H1 (cell line): ENCODE measurements around the gene GLIPR2. TPM values are rescaled to one million over a fixed set of nuclear protein-coding genes. Genes with fewer than 3 reads are reported as not detected.

Source experiments
- CTCF ChIA-PET: fragments of 300-600 bp; sonication (Branson Sonifier 250); formaldehyde crosslinking; loops from one replicate; lab custom pipeline; 2021; ENCODE audit not compliant: partially characterized antibody; lab: Charles Lee
- POLR2A ChIA-PET: fragments of 300-600 bp; sonication (Branson Sonifier 250); formaldehyde crosslinking; loops from one replicate; lab custom pipeline; 2021; ENCODE audit warnings: inconsistent platforms; ENCODE audit not compliant: partially characterized antibody; lab: Charles Lee
- DNase-seq, 2 experiments: peaks; one replicate each; pipeline versions ENCODE4 v3.0.0 to v3.0.0-alpha.2; 2010 to 2022; ENCODE audit warnings: low spot score in 2 of 2, low read depth in 1 of 2, mixed read lengths in 1 of 2
- FAIRE-seq: peaks from 2 replicates; lab custom pipeline; 2011; peaks lifted over from hg19 to GRCh38; lab: Jason Lieb, UNC
- H2AFZ ChIP-seq: 2 replicates; pipeline ENCODE4 v1.8.1; 2012; ENCODE audit warnings: low read length, inconsistent platforms
- H2AK5ac ChIP-seq: 2 replicates; pipeline ENCODE4 v1.6.1; 2013; ENCODE audit warnings: low read depth, low read length
- H2BK120ac ChIP-seq: replicated peaks from 2 replicates; pipeline ENCODE3; 2013; ENCODE audit warnings: low read depth, low read length, inconsistent platforms
- H2BK12ac ChIP-seq: 2 replicates; pipeline ENCODE4 v1.6.1; 2013; ENCODE audit warnings: low read depth, low read length
- H2BK15ac ChIP-seq: 2 replicates; pipeline ENCODE4 v1.6.1; 2013; ENCODE audit warnings: low read length
- H2BK20ac ChIP-seq: 2 replicates; pipeline ENCODE4 v1.6.1; 2013; ENCODE audit warnings: low read length
- H2BK5ac ChIP-seq: 2 replicates; pipeline ENCODE4 v1.6.1; 2013; ENCODE audit warnings: low read depth, low read length
- H3K14ac ChIP-seq: 2 replicates; pipeline ENCODE4 v1.6.1; 2013; ENCODE audit warnings: inconsistent platforms; ENCODE audit not compliant: insufficient read length
- H3K18ac ChIP-seq: 2 replicates; pipeline ENCODE4 v1.6.1; 2013; ENCODE audit warnings: low read length; ENCODE audit errors: extremely low read depth
- H3K23ac ChIP-seq: 2 replicates; pipeline ENCODE4 v1.6.1; 2013; ENCODE audit warnings: inconsistent platforms; ENCODE audit not compliant: insufficient read length
- H3K23me2 ChIP-seq: 2 replicates; pipeline ENCODE4 v1.6.1; 2013; ENCODE audit warnings: low read depth, low read length
- H3K27ac ChIP-seq: 2 replicates; pipeline ENCODE4 v1.6.1; 2011; ENCODE audit warnings: low read depth, low read length, inconsistent platforms
- H3K27me3 ChIP-seq, 4 experiments: replicated peaks in 1 of 4; 1 replicate in 1 of 4; 2 replicates in 3 of 4; pipeline versions ENCODE4 v1.6.1 to v1.8.1; 2011 to 2013; ENCODE audit warnings: low read length in 3 of 4, mild to moderate bottlenecking in 3 of 4, inconsistent platforms in 2 of 4, mixed read lengths in 2 of 4, moderate library complexity in 1 of 4; ENCODE audit not compliant: control insufficient read depth in 3 of 4, insufficient read depth in 3 of 4; ENCODE audit errors: extremely low read depth in 1 of 4
- H3K36me3 ChIP-seq, 4 experiments: 2 replicates each; pipeline versions ENCODE4 v1.6.1 to v1.8.1; 2011 to 2013; ENCODE audit warnings: mild to moderate bottlenecking in 4 of 4, low read length in 3 of 4, moderate library complexity in 2 of 4, control low read depth in 1 of 4, inconsistent platforms in 1 of 4; ENCODE audit not compliant: insufficient read depth in 4 of 4, control insufficient read depth in 2 of 4
- H3K4ac ChIP-seq: replicated peaks from 2 replicates; pipeline ENCODE3; 2013; ENCODE audit warnings: low read length, low read depth, mixed read lengths, inconsistent platforms; ENCODE audit not compliant: insufficient read length
- H3K4me1 ChIP-seq, 4 experiments: replicated peaks in 1 of 4; 1 replicate in 1 of 4; 2 replicates in 3 of 4; pipeline versions ENCODE4 v1.6.1 to v1.8.1; 2011 to 2013; ENCODE audit warnings: low read length in 3 of 4, inconsistent platforms in 2 of 4, mixed read lengths in 1 of 4; ENCODE audit not compliant: insufficient read depth in 4 of 4, control insufficient read depth in 3 of 4
- H3K4me2 ChIP-seq, 2 experiments: 2 replicates each; pipeline versions ENCODE4 v1.6.1 to v1.8.1; 2011 to 2013; ENCODE audit warnings: low read depth in 2 of 2, low read length in 2 of 2, control low read depth in 1 of 2, inconsistent platforms in 1 of 2, mild to moderate bottlenecking in 1 of 2; ENCODE audit not compliant: insufficient read depth in 1 of 2
- H3K4me3 ChIP-seq, 4 experiments: fragments of 200-600, 300-600 bp in 1 of 4; sonication (generic), shearing (Covaris generic), sonication (Bioruptor Twin) in 1 of 4; 2 replicates each; pipeline versions ENCODE4 v1.5.1 to v1.8.1; 2011 to 2016; ENCODE audit warnings: low read length in 4 of 4, low read depth in 3 of 4, control low read depth in 2 of 4, inconsistent platforms in 2 of 4, mild to moderate bottlenecking in 2 of 4, mixed read lengths in 1 of 4, moderate library complexity in 1 of 4; ENCODE audit not compliant: insufficient read depth in 2 of 4; ENCODE audit errors: extremely low read depth in 1 of 4
- H3K56ac ChIP-seq: replicated peaks from 2 replicates; pipeline ENCODE3; 2013; ENCODE audit warnings: low read depth, mild to moderate bottlenecking, mixed read lengths, low read length, inconsistent platforms; ENCODE audit not compliant: insufficient read length
- H3K79me1 ChIP-seq: 2 replicates; pipeline ENCODE4 v1.6.1; 2013; ENCODE audit warnings: low read depth, low read length, control low read depth
- H3K79me2 ChIP-seq, 2 experiments: 2 replicates each; pipeline versions ENCODE4 v1.6.1 to v1.8.1; 2012 to 2013; ENCODE audit warnings: low read length in 2 of 2, mild to moderate bottlenecking in 2 of 2, inconsistent platforms in 1 of 2; ENCODE audit not compliant: insufficient read depth in 2 of 2, control insufficient read depth in 1 of 2
- H3K9ac ChIP-seq, 4 experiments: replicated peaks in 1 of 4; 1 replicate in 1 of 4; 2 replicates in 3 of 4; pipeline versions ENCODE4 v1.6.1 to v1.8.1; 2011 to 2013; ENCODE audit warnings: low read depth in 3 of 4, low read length in 3 of 4, control low read depth in 2 of 4, mild to moderate bottlenecking in 2 of 4, moderate library complexity in 2 of 4, inconsistent platforms in 1 of 4; ENCODE audit errors: extremely low read depth in 1 of 4
- H3K9me3 ChIP-seq, 2 experiments: 2 replicates each; pipeline versions ENCODE4 v1.6.1 to v1.8.1; 2012 to 2013; ENCODE audit warnings: mild to moderate bottlenecking in 2 of 2, moderate library complexity in 2 of 2, control low read depth in 1 of 2, inconsistent platforms in 1 of 2, low read depth in 1 of 2, low read length in 1 of 2, mixed read lengths in 1 of 2; ENCODE audit not compliant: insufficient read depth in 2 of 2
- H4K20me1 ChIP-seq, 2 experiments: replicated peaks in 1 of 2; 2 replicates each; pipeline versions ENCODE3 to v1.8.1; 2011 to 2013; ENCODE audit warnings: inconsistent platforms in 2 of 2, low read length in 2 of 2, mild to moderate bottlenecking in 1 of 2; ENCODE audit not compliant: insufficient read depth in 2 of 2, control insufficient read depth in 1 of 2
- H4K5ac ChIP-seq: 2 replicates; pipeline ENCODE4 v1.6.1; 2013; ENCODE audit warnings: low read length, low read depth, mixed read lengths, inconsistent platforms; ENCODE audit not compliant: insufficient read length
- H4K8ac ChIP-seq: 2 replicates; pipeline ENCODE4 v1.8.0; 2013; ENCODE audit warnings: mild to moderate bottlenecking, moderate library complexity, low read length, inconsistent platforms; ENCODE audit not compliant: insufficient read depth; ENCODE audit errors: extremely low read depth
- H4K91ac ChIP-seq: replicated peaks from 2 replicates; pipeline ENCODE3; 2013; ENCODE audit warnings: low read length, mixed read lengths, inconsistent platforms; ENCODE audit not compliant: insufficient read length
- EP300 ChIP-seq, 2 experiments: IDR thresholded peaks; 1 replicate in 1 of 2; 2 replicates in 1 of 2; pipeline ENCODE4 v1.6.1; 2011 to 2012; ENCODE audit warnings: low read depth in 2 of 2, low read length in 2 of 2, mild to moderate bottlenecking in 2 of 2, borderline replicate concordance in 1 of 2, inconsistent platforms in 1 of 2, moderate library complexity in 1 of 2
- POLR2AphosphoS5 ChIP-seq: IDR thresholded peaks from 2 replicates; pipeline ENCODE4 v1.6.1; 2011; ENCODE audit warnings: low read depth, low read length
- TEAD4 ChIP-seq: IDR thresholded peaks from 2 replicates; pipeline ENCODE4 v1.6.1; 2012; ENCODE audit warnings: low read depth, low read length, inconsistent platforms, mixed read lengths
- WGBS, 2 experiments: shearing (Covaris generic) in 1 of 2; methylation state at CpG; one replicate each; pipeline versions ENCODE4 v1.1.6 to v1.1.7; 2013 to 2015; ENCODE audit warnings: low lambda C conversion rate in 2 of 2, mixed read lengths in 2 of 2, inconsistent platforms in 1 of 2, low coverage in 1 of 2, missing lambda C conversion rate in 1 of 2; ENCODE audit not compliant: insufficient replicate concordance in 2 of 2, insufficient coverage in 1 of 2, insufficient read length in 1 of 2; ENCODE audit errors: extremely low coverage in 1 of 2, missing lambda C conversion rate in 1 of 2; 5-methylcytosine and 5-hydroxymethylcytosine counted together
- polyA plus RNA-seq, 7 experiments: library from polyadenylated mRNA; depleted of rRNA in 3 of 7; stranded (reverse) in 5 of 7; unstranded in 2 of 7; fragments of >200 nt in 5 of 7; fragments of 200-250 nt in 2 of 7; gene quantifications; 1 replicate in 5 of 7; 2 replicates in 1 of 7; 4 replicates in 1 of 7; pipeline versions ENCODE4 v1.2.1 to v1.2.3, GENCODE V29; 2011 to 2013; ENCODE audit warnings: missing spikeins in 2 of 7, mixed read lengths in 2 of 7
- total RNA-seq: library from RNA; stranded (reverse); fragmentation: NEBNext Ultra II Directional; extraction: Animal tissue kit (Norgen Biotek cat#: 25700); gene quantifications from 2 replicates; pipeline ENCODE4 v1.2.1, GENCODE V29; 2021
- TF ChIP-seq, protein P1 (sequence below): IDR thresholded peaks from 2 replicates; pipeline ENCODE4 v1.6.1; 2012; ENCODE audit warnings: low read length, inconsistent platforms

The GLIPR2 gene
- total and polyA plus RNA-seq, 2 of the 8 experiments (the other 6 are each of a cell fraction or from before 2014, with no cell fraction given): 7.9 to 12.0 TPM

DNA sequence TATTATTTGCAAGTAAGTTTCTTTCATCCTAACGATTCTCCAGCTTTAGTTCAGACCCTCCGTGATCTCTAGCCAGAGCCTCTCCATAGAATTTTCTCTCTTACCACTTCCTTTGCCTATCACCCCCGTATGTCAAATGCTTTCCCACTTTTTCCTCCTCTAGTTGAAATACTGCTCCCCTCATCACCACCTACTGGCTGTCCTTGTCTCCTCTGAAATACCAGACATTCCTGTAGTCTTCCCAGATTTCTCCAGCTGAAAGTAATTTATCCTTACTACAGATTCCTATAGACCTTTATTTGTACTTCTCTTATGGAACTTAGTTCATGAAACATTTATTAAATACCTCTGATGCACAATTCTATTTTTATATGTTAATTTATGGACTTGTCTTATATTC is 36.0 kb upstream of the GLIPR2 start:
- no peak overlapping the region for H2BK12ac ChIP-seq
- no peak overlapping the region for H2AFZ ChIP-seq
- no peak overlapping the region for H3K56ac ChIP-seq
- H4K5ac ChIP-seq: no peak overlapping the region
- H2BK5ac ChIP-seq: no peak overlapping the region
- no peak overlapping the region for H3K9ac ChIP-seq
- FAIRE-seq: peak; percentile 52
- no peak overlapping the region for H3K18ac ChIP-seq
- no peak overlapping the region for H2AK5ac ChIP-seq
- ChIA-PET POLR2A (interaction anchor here (0.8 to 2.4 kb wide), 6 partner anchors 9 to 74 kb away, joined by 3 to 9 read pairs (median 4); partner anchors contain the start of gene RECK), CTCF (interaction anchor here (0.8 to 7.6 kb wide), 18 partner anchors 8 to 1286 kb away, joined by 3 to 153 read pairs (median 10); partner anchors contain the start of genes CCIN and CLTA)
- no peak overlapping the region for H4K91ac ChIP-seq
- 27% methylated on average over 3 of the region's 3 CpGs; no CpG with 5 or more reads in 1 of the 2 experiments for WGBS, 2 experiments
- H3K79me2 ChIP-seq: no peaks in the 10 kb centered on the region
- H3K14ac ChIP-seq: no peak overlapping the region
- no peak overlapping the region for H2BK120ac ChIP-seq
- no peak overlapping the region for H3K27ac ChIP-seq
- H2BK15ac ChIP-seq: no peak overlapping the region
- no peaks in the 10 kb centered on the region for H3K36me3 ChIP-seq
- H3K4me1 ChIP-seq: peaks cover 0 to 3% (median 2%) of the 10 kb centered on the region in 4 experiments; a peak in 4 of 7 replicates
- no peak overlapping the region for H3K23ac ChIP-seq
- no peak overlapping the region for H3K4me3 ChIP-seq
- no peaks in the 10 kb centered on the region for H3K79me1 ChIP-seq
- 0 out of 4 replicates have a peak overlapping the region, but pooled peaks of 1 of the 2 experiments have one; percentile 9 for H3K4me2 ChIP-seq
- no peaks in the 10 kb centered on the region for H3K23me2 ChIP-seq
- no peaks in the 10 kb centered on the region for H4K20me1 ChIP-seq
- H3K9me3 ChIP-seq: no peaks in the 10 kb centered on the region
- no peaks in the 10 kb centered on the region for H3K27me3 ChIP-seq
- DNase-seq: no peak
- no peak overlapping the region for H2BK20ac ChIP-seq
- no peak overlapping the region for H3K4ac ChIP-seq
- no peak overlapping the region for H4K8ac ChIP-seq
- TF ChIP-seq TEAD4 (peak; percentile 97), EP300 (IDR thresholded peaks at IDR 0.05; ENCODE audit: borderline replicate concordance in 1 of 2, low read depth in 2 of 2, low read length in 2 of 2) (no peak), POLR2AphosphoS5 (no peak)
- TF ChIP-seq, protein P1, sequence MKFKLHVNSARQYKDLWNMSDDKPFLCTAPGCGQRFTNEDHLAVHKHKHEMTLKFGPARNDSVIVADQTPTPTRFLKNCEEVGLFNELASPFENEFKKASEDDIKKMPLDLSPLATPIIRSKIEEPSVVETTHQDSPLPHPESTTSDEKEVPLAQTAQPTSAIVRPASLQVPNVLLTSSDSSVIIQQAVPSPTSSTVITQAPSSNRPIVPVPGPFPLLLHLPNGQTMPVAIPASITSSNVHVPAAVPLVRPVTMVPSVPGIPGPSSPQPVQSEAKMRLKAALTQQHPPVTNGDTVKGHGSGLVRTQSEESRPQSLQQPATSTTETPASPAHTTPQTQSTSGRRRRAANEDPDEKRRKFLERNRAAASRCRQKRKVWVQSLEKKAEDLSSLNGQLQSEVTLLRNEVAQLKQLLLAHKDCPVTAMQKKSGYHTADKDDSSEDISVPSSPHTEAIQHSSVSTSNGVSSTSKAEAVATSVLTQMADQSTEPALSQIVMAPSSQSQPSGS: no peak
